NCI-H2171 (cell line): ENCODE measurements around the gene MTMR4.
"Not testable (repeated sequence)": the region's sequence is repeated elsewhere in the genome, so short reads cannot be mapped to it uniquely, and the experiment has no call there.

Experiments
- DNase-seq: peaks from one replicate; lab custom pipeline; 2025; lab: John Stamatoyannopoulos, UW

MTMR4 gene

GRCh38 chr17:58492238-58493121, 22.0 kb downstream of the MTMR4 start:
- DNase-seq = no peak

GRCh38 chr17:58491510-58492045, 22.9 kb downstream of the MTMR4 start:
- DNase-seq = no peak

GRCh38 chr17:58488428-58488890, 26.0 kb downstream of the MTMR4 start:
- no peak for DNase-seq

GRCh38 chr17:58487589-58488427, 26.6 kb downstream of the MTMR4 start, which contains the start of gene HSF5:
TSS of gene HSF5 (minus strand) at chr17:58488408. CDS start at chr17:58488274, 134 bp downstream.
- no peak for DNase-seq

GRCh38 chr17:58484600-58484999, 29.8 kb downstream of the MTMR4 start:
- no peak for DNase-seq

GRCh38 chr17:58481798-58482197, 32.6 kb downstream of the MTMR4 start:
- DNase-seq = not testable (repeated sequence)

GRCh38 chr17:58480090-58480489, 34.3 kb downstream of the MTMR4 start:
- no peak for DNase-seq

- no peak for DNase-seq
Measured at GRCh38 chr17:58476812-58477211, 37.6 kb downstream of the MTMR4 start.

GRCh38 chr17:58475985-58476384, 38.5 kb downstream of the MTMR4 start:
- no peak for DNase-seq

GRCh38 chr17:58470356-58470755, 44.1 kb downstream of the MTMR4 start:
- no peak for DNase-seq

GRCh38 chr17:58468944-58469343, 45.5 kb downstream of the MTMR4 start:
- DNase-seq = no peak

- no peak for DNase-seq
Measured at GRCh38 chr17:58455491-58455890, 58.9 kb downstream of the MTMR4 start.

- no peak for DNase-seq
Measured at GRCh38 chr17:58452738-58453137, 61.7 kb downstream of the MTMR4 start.

GRCh38 chr17:58447039-58447975, 67.1 kb downstream of the MTMR4 start:
- peak; percentile 74 for DNase-seq

GRCh38 chr17:58446086-58446485, 68.4 kb downstream of the MTMR4 start:
- no peak for DNase-seq
